ENCODE data around the gene ENC1. TPM values are rescaled to one million over a fixed set of nuclear protein-coding genes. Genes with fewer than 3 reads are reported as not detected.

ENC1 gene
- total RNA-seq, 1 donor: 72.1 TPM

DNA sequence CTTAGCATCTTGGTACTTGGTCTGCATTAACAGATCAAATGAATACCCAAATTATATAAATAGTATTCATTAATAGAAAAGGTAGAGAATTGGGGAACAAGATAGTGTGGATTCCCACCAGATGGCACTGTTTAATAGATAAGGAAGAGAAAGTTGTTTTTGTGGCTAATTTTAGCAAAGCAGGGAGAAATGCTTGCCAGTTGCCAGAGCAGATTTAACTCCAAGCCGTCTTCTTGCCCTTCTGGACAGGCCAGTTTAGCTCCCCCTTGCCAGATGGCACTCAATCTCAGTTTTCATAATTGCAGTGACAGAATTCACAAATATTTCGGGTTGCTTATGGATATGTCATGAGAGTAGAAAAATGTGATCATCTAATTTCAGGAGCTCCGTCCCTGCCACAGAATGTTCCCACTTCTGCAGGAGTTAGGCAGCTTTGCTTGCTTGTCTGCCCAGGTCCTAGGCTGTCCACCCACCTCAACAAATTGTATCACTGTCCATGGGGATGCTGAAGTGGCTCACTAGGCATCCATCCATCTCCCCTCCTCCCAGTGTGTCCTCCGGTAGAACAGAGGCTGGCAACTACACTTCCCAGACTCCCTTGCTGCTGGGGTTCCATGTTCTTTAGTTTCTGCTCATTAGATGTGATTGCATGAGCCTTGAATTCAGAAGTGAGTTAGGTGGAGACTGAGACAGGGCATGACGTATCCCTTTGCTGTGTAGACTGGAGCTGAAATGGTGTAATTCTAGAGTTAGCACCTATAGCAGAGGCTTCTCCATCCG is 32.7 kb upstream of the ENC1 start:
- DNase-seq (ENCODE audit: low read depth): peak; percentile 61
- H3K4me3 ChIP-seq (ENCODE audit: low read depth, low read length): peak overlapping the region; percentile 13
- TF ChIP-seq CTCF (IDR thresholded peaks at IDR 0.05; ENCODE audit: insufficient read depth, low read depth, low read length): peak; percentile 52

GRCh38 chr5:74672215-74672877 is 31.8 kb upstream of the ENC1 start:
- no peak for DNase-seq (ENCODE audit: low read depth)
- no peak for TF ChIP-seq CTCF (IDR thresholded peaks at IDR 0.05; ENCODE audit: insufficient read depth, low read depth, low read length)
- H3K4me3 ChIP-seq (ENCODE audit: low read depth, low read length): no peak overlapping the region

GRCh38 chr5:74670396-74671038 is 30.0 kb upstream of the ENC1 start:
- no peak for TF ChIP-seq CTCF (IDR thresholded peaks at IDR 0.05; ENCODE audit: insufficient read depth, low read depth, low read length)
- H3K4me3 ChIP-seq (ENCODE audit: low read depth, low read length): no peak overlapping the region
- DNase-seq (ENCODE audit: low read depth): no peak

- DNase-seq (ENCODE audit: low read depth): no peak
- no peak for TF ChIP-seq CTCF (IDR thresholded peaks at IDR 0.05; ENCODE audit: insufficient read depth, low read depth, low read length)
These were observed 29.3 kb upstream of the ENC1 start for GRCh38 chr5:74669821-74670220.

GRCh38 chr5:74667396-74667795 is 26.9 kb upstream of the ENC1 start:
- no peak for TF ChIP-seq CTCF (IDR thresholded peaks at IDR 0.05; ENCODE audit: insufficient read depth, low read depth, low read length)
- no peak for DNase-seq (ENCODE audit: low read depth)

More at GRCh38 chr5:74669821-74670220, 29.3 kb upstream of the ENC1 start:
- H3K4me3 ChIP-seq (ENCODE audit: low read depth, low read length): no peak overlapping the region

GRCh38 chr5:74665816-74666215 is 25.3 kb upstream of the ENC1 start:
- no peak for TF ChIP-seq CTCF (IDR thresholded peaks at IDR 0.05; ENCODE audit: insufficient read depth, low read depth, low read length)

More at GRCh38 chr5:74667396-74667795, 26.9 kb upstream of the ENC1 start:
- H3K4me3 ChIP-seq (ENCODE audit: low read depth, low read length): no peak overlapping the region

More at GRCh38 chr5:74665816-74666215, 25.3 kb upstream of the ENC1 start:
- DNase-seq (ENCODE audit: low read depth): no peak
- H3K4me3 ChIP-seq (ENCODE audit: low read depth, low read length): no peak overlapping the region

Measured in fibroblast of villous mesenchyme (primary cell).